ENCODE results near the gene CRYAB.

The CRYAB gene

DNA sequence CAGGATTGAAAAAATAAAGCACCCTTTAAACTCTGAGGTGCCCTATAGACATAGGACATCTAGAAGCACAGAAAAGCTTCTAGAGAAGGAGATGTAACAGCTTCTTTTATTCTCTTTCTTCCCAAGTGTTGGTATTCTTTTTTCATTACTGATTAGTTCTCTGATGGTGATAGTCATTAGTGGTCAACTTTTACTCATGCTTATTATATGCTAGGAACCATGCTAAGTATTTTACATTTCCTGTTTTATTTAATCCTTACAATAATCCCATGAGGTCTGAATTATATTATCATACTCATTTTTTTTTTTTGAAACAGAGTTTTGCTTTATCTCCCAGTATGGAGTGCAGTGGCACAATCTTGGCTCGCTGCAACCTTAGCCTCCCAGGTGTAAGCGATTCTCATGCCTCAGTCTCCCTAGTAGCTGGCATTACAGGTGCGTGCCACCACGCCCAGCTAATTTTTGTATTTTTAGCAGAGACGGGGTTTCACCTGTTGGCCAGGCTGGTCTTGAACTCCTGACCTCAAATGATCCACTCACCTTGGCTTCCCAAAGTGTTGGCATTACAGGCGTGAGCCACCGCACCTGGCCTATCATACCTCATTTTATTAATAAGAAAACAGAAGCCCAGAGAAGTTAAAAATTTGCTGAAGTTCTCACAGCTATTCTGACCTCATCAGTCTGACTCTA, 10.1 kb upstream of the CRYAB start:
- Histone ChIP-seq H3K9me3 (ENCODE audit: control insufficient read depth, insufficient read depth, low read length) (no peaks in the 10 kb centered on the region), H3K4me1 (ENCODE audit: control insufficient read depth, insufficient read depth, low read length) (peaks cover 8% of the 10 kb centered on the region; the same call in 1 of the 2 replicates), H3K4me3 (ENCODE audit: low read length) (no peak overlapping the region), H3K27me3 (ENCODE audit: control insufficient read depth, insufficient read depth, low read length) (no peaks in the 10 kb centered on the region; the same call in 1 of the 2 replicates), H3K36me3 (ENCODE audit: control insufficient read depth, insufficient read depth, low read length) (no peaks in the 10 kb centered on the region), H3K27ac (ENCODE audit: low read length) (no peak overlapping the region)
- no CpG with 5 or more reads among the region's 7 CpGs for WGBS (ENCODE audit: insufficient coverage, insufficient read length)
- no peak for DNase-seq (ENCODE audit: low read depth, low spot score)

DNA sequence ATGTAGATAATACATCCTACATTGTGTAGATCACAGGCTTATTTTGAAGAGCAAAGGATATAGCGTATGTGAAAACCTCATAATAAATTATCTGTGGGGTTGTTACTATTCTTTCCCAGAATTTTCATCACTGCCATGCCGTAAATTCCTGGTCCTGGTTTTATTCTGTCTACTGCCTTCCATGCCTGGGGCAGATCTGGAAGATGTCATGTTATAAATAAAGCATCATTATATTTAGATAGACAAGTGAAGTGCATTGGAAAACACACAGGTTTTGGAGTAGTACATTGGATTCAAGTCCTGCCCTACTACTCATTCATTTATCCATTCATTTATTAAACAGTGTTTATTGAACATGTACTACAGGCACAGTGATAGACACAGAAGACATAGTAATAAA, 9.3 kb upstream of the CRYAB start:
- DNase-seq (ENCODE audit: low read depth, low spot score), result no peak
- H3K27me3 ChIP-seq (ENCODE audit: control insufficient read depth, insufficient read depth, low read length), result no peaks in the 10 kb centered on the region; the same call in 1 of the 2 replicates
- H3K9me3 ChIP-seq (ENCODE audit: control insufficient read depth, insufficient read depth, low read length), result no peaks in the 10 kb centered on the region
- H3K4me3 ChIP-seq (ENCODE audit: low read length), result no peak overlapping the region
- no peak overlapping the region for H3K27ac ChIP-seq (ENCODE audit: low read length)
- no peaks in the 10 kb centered on the region for H3K36me3 ChIP-seq (ENCODE audit: control insufficient read depth, insufficient read depth, low read length)
- peaks cover 2% of the 10 kb centered on the region; the same call in 1 of the 2 replicates for H3K4me1 ChIP-seq (ENCODE audit: control insufficient read depth, insufficient read depth, low read length)
- no CpG with 5 or more reads among the region's 2 CpGs for WGBS (ENCODE audit: insufficient coverage, insufficient read length)

DNA sequence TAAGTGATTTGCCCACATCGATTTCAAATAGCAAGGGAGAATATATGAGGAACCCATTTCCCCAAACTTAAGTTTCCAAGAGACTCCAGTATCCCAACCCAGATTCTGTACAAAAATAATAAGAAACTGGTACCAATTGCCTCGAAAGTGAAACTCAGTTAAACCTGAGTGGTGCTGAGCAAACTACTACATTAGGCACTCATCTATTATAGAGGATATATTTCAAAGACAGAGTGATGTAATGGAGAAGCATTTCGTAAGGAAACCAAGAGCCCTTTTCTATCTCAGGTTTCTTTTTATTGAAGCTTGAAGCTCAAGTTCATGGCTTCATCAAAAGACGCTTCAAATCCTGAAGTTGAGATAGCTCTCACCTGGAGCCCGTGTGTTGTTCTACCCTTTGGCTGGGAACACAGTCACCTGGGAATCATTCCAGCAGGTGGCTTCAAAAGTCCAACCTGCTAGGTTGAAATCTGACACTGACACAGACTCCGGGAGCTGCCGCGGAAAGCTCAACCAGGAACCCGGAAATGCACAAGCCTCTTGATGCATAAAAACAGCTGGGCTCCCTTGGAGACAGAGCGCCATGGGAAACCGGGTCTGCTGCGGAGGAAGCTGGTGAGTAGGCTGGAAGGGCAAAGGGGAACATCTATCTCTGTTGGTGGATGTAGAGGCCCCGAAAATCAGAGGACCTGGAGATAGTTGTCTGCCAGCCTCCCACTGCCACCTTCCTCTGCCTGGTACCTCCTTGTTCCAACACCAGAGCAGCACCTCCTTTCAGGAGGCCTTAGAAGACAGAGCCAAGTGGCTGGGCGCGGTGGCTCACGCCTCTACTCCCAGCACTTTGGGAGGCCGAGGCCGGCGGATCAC, 7.1 kb upstream of the CRYAB start, which contains the start of gene C11orf52:
TSS of gene C11orf52 (plus strand) at position 524 of the 867 bp plus-strand sequence. CDS start at position 584, 60 bp downstream.
- Histone ChIP-seq H3K9me3 (ENCODE audit: control insufficient read depth, insufficient read depth, low read length) (no peaks in the 10 kb centered on the region), H3K4me3 (ENCODE audit: low read length) (no peak within 1 kb of the TSS), H3K27me3 (ENCODE audit: control insufficient read depth, insufficient read depth, low read length) (no peaks in the 10 kb centered on the region; the same call in 1 of the 2 replicates), H3K4me1 (ENCODE audit: control insufficient read depth, insufficient read depth, low read length) (no peaks in the 10 kb centered on the region), H3K36me3 (ENCODE audit: control insufficient read depth, insufficient read depth, low read length) (no peaks in the 10 kb centered on the region), H3K27ac (ENCODE audit: low read length) (no peak within 1 kb of the TSS)
- peak; percentile 78 for DNase-seq (ENCODE audit: low read depth, low spot score)
- WGBS (ENCODE audit: insufficient coverage, insufficient read length), result no CpG with 5 or more reads among the region's 19 CpGs

DNA sequence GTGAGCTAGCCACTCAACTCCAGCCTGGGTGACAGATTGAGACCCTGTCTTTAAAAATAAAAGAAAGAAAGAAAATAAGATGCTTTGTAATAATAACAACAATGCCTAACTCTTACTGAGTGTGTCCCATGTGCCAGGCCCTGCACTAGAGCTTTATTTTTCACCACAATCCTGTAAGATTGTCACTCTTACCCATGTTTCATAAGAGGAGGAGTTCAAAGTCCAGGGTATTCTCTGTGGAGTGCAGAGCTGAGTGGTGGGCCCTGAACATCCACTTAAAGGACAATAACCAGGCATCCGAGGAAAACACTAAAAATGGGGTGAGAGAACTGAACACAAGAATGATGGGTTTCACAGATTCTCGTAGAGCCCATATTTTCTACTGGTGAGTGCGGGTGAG, 6.2 kb upstream of the CRYAB start:
- no peaks in the 10 kb centered on the region for H3K9me3 ChIP-seq (ENCODE audit: control insufficient read depth, insufficient read depth, low read length)
- H3K36me3 ChIP-seq (ENCODE audit: control insufficient read depth, insufficient read depth, low read length), result no peaks in the 10 kb centered on the region
- H3K27ac ChIP-seq (ENCODE audit: low read length), result no peak overlapping the region
- no CpG with 5 or more reads among the region's 3 CpGs for WGBS (ENCODE audit: insufficient coverage, insufficient read length)
- H3K27me3 ChIP-seq (ENCODE audit: control insufficient read depth, insufficient read depth, low read length), result no peaks in the 10 kb centered on the region; the same call in 1 of the 2 replicates
- no peaks in the 10 kb centered on the region for H3K4me1 ChIP-seq (ENCODE audit: control insufficient read depth, insufficient read depth, low read length)
- no peak overlapping the region for H3K4me3 ChIP-seq (ENCODE audit: low read length)
- DNase-seq (ENCODE audit: low read depth, low spot score), result no peak

DNA sequence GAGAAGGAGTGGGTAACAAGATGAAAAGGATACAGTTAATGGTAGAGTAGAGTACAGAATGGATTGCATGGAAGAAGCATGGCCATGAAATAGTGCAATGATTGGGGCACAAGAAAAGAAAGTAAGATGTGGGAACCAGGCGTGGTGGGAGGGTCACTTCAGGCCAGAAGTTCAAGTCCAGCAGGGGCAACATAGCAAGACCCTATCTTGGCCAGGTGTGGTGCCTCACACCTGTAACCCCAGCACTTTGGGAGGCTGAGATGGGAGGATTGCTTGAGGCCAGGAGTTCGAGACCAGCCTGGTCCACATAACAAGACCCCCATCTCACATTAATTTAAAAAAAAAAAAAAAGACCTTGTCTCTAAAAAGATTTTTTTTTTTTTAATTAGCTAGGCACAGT, 5.7 kb upstream of the CRYAB start:
- WGBS (ENCODE audit: insufficient coverage, insufficient read length), result no CpG with 5 or more reads among the region's 2 CpGs
- Histone ChIP-seq H3K27ac (ENCODE audit: low read length) (no peak overlapping the region), H3K9me3 (ENCODE audit: control insufficient read depth, insufficient read depth, low read length) (no peaks in the 10 kb centered on the region), H3K4me3 (ENCODE audit: low read length) (no peak overlapping the region), H3K4me1 (ENCODE audit: control insufficient read depth, insufficient read depth, low read length) (peaks cover 2% of the 10 kb centered on the region), H3K36me3 (ENCODE audit: control insufficient read depth, insufficient read depth, low read length) (no peaks in the 10 kb centered on the region), H3K27me3 (ENCODE audit: control insufficient read depth, insufficient read depth, low read length) (no peaks in the 10 kb centered on the region; the same call in 1 of the 2 replicates)
- DNase-seq (ENCODE audit: low read depth, low spot score), result no peak

DNA sequence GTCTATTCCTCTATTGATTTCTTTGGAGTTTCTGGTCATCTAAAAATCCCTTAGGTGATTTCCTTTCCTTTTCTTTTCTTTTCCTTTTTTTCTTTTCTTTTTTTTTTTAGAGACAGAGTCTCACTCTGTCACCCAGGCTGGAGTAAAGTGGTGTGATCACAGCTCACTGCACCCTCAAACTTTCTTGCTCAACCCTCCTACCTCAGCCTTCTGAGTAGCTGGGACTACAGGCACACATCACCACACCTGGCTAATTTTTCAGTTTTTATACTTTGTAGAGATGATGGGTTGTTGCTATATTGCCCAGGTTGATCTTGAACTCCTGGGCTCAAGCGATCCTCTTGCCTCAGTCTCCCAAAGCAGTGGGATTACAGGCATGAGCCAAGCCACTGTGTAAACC, 5.2 kb upstream of the CRYAB start:
- Histone ChIP-seq H3K27me3 (ENCODE audit: control insufficient read depth, insufficient read depth, low read length) (no peaks in the 10 kb centered on the region; the same call in 1 of the 2 replicates), H3K4me3 (ENCODE audit: low read length) (no peak overlapping the region), H3K27ac (ENCODE audit: low read length) (no peak overlapping the region), H3K4me1 (ENCODE audit: control insufficient read depth, insufficient read depth, low read length) (peaks cover 7% of the 10 kb centered on the region), H3K9me3 (ENCODE audit: control insufficient read depth, insufficient read depth, low read length) (no peaks in the 10 kb centered on the region), H3K36me3 (ENCODE audit: control insufficient read depth, insufficient read depth, low read length) (no peaks in the 10 kb centered on the region)
- no CpG with 5 or more reads among the region's 1 CpG for WGBS (ENCODE audit: insufficient coverage, insufficient read length)
- DNase-seq (ENCODE audit: low read depth, low spot score), result no peak

DNA sequence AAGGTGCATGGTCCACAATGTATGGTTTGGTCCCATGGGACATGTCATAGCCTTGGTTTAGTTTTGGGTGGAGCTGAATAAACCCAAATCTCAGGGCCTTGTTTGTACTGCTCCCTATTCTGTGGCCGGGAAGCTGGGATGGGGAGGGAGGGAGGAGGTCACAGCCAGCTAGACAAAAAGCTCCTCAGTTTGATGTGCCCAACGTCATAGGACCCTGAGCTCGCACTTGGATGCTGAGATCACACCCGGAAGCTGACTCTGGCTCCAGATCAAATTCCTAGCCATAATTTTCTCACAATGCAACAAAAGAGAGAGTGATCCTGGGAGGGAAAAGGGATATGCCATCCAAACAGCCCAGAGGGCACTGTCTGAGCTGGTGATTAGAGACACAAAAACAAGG, 2.4 kb upstream of the CRYAB start:
- no peaks in the 10 kb centered on the region; the same call in 1 of the 2 replicates for H3K27me3 ChIP-seq (ENCODE audit: control insufficient read depth, insufficient read depth, low read length)
- no peak overlapping the region for H3K4me3 ChIP-seq (ENCODE audit: low read length)
- no peak overlapping the region for H3K27ac ChIP-seq (ENCODE audit: low read length)
- no peaks in the 10 kb centered on the region for H3K9me3 ChIP-seq (ENCODE audit: control insufficient read depth, insufficient read depth, low read length)
- peaks cover 8% of the 10 kb centered on the region for H3K4me1 ChIP-seq (ENCODE audit: control insufficient read depth, insufficient read depth, low read length)
- no CpG with 5 or more reads among the region's 4 CpGs for WGBS (ENCODE audit: insufficient coverage, insufficient read length)
- DNase-seq (ENCODE audit: low read depth, low spot score), result no peak
- H3K36me3 ChIP-seq (ENCODE audit: control insufficient read depth, insufficient read depth, low read length), result no peaks in the 10 kb centered on the region

DNA sequence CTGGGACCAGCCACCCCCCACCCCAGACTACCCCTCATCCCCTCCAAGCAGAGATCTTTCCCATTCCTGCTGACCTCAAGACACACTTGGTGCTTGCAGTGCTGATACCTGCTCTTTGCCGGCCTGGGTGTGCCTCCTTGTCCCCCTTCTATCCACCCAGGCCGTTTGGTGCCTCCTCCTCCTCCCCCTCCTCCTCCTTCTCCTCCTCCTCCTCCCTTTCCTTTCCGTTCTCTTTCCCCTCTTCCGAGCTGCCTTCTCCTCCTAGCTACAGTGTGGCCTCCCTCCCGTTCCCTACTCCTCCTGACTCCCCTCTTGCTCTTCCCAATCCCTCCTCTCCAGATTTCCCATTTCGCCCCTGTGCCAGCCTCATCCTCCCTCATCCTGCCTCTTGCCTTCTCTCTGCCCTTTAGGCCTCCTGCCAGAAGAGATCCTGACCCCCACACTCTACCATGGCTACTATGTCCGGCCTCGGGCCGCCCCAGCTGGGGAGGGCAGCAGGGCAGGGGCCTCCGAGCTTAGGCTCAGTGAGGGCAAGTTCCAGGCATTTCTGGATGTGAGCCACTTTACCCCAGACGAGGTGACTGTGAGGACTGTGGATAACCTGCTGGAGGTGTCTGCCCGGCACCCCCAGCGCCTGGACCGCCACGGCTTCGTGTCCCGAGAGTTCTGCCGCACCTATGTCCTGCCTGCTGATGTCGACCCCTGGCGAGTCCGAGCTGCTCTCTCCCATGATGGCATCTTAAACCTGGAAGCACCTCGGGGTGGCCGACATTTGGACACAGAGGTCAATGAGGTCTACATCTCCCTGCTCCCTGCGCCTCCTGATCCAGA, 1.7 kb upstream of the CRYAB start:
- no peaks in the 10 kb centered on the region for H3K9me3 ChIP-seq (ENCODE audit: control insufficient read depth, insufficient read depth, low read length)
- H3K4me1 ChIP-seq (ENCODE audit: control insufficient read depth, insufficient read depth, low read length), result peaks cover 8% of the 10 kb centered on the region
- no peaks in the 10 kb centered on the region; the same call in 1 of the 2 replicates for H3K27me3 ChIP-seq (ENCODE audit: control insufficient read depth, insufficient read depth, low read length)
- whole genome bisulfite sequencing (ENCODE audit: insufficient coverage, insufficient read length), result no CpG with 5 or more reads among the region's 24 CpGs
- H3K4me3 ChIP-seq (ENCODE audit: low read length), result no peak overlapping the region
- H3K27ac ChIP-seq (ENCODE audit: low read length), result no peak overlapping the region
- no peaks in the 10 kb centered on the region for H3K36me3 ChIP-seq (ENCODE audit: control insufficient read depth, insufficient read depth, low read length)
- no peak for DNase-seq (ENCODE audit: low read depth, low spot score)

DNA sequence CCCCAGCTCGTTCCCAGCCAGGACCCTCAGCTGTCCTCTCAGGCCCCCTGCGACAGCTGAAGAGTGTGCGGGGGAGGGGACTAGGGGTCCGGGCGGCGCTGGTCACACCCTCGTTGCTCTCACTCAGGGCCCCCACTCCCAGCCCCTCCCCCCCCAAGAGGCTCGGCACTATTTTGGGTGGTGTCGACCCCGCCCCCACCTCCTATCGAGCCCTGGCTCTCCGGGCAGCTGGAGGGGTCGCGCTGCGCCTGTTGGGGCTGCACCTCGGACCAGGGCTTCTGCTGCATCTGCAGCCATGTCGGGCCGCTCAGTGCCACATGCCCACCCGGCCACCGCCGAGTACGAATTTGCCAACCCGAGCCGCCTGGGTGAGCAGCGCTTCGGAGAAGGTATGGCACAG, 965 bp upstream of the CRYAB start, which contains the start of gene HSPB2:
TSS of gene HSPB2 (plus strand) at position 200 of the 400 bp plus-strand sequence. CDS start at position 296, 96 bp downstream.
- no peaks in the 10 kb centered on the region for H3K36me3 ChIP-seq (ENCODE audit: control insufficient read depth, insufficient read depth, low read length)
- H3K27ac ChIP-seq (ENCODE audit: low read length), result no peak within 1 kb of the TSS
- no CpG with 5 or more reads among the region's 26 CpGs for WGBS (ENCODE audit: insufficient coverage, insufficient read length)
- no peaks in the 10 kb centered on the region for H3K9me3 ChIP-seq (ENCODE audit: control insufficient read depth, insufficient read depth, low read length)
- no peak for DNase-seq (ENCODE audit: low read depth, low spot score)
- no peaks in the 10 kb centered on the region for H3K27me3 ChIP-seq (ENCODE audit: control insufficient read depth, insufficient read depth, low read length)
- no peak within 1 kb of the TSS for H3K4me3 ChIP-seq (ENCODE audit: low read length)
- peaks cover 8% of the 10 kb centered on the region for H3K4me1 ChIP-seq (ENCODE audit: control insufficient read depth, insufficient read depth, low read length)
